ENCODE results near the gene NTSR2.

DNA sequence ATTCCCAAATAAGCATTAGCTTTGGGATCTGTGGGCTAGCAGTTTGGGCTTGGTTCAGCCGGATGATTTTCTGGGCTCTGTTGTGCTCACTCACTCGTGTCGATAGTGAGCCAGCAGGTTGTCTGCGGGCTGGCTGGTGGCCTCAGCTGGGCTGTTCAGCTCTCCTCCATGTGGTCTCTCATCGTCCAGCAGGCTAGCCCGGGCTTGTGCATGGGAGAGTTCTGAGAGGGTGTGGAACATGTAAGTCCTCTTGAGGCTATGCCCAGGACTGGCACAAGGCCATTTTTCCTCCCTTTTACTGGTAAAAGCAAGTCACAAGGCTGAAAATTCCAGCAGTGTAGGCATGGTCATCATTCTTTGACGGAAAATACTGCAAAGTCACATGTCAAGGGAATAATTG, 38.5 kb downstream of the NTSR2 start:
- TF ChIP-seq, protein P1, sequence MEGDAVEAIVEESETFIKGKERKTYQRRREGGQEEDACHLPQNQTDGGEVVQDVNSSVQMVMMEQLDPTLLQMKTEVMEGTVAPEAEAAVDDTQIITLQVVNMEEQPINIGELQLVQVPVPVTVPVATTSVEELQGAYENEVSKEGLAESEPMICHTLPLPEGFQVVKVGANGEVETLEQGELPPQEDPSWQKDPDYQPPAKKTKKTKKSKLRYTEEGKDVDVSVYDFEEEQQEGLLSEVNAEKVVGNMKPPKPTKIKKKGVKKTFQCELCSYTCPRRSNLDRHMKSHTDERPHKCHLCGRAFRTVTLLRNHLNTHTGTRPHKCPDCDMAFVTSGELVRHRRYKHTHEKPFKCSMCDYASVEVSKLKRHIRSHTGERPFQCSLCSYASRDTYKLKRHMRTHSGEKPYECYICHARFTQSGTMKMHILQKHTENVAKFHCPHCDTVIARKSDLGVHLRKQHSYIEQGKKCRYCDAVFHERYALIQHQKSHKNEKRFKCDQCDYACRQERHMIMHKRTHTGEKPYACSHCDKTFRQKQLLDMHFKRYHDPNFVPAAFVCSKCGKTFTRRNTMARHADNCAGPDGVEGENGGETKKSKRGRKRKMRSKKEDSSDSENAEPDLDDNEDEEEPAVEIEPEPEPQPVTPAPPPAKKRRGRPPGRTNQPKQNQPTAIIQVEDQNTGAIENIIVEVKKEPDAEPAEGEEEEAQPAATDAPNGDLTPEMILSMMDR (IDR thresholded peaks at IDR 0.05) = no peak
- no peak for TF ChIP-seq POLR2A (IDR thresholded peaks at IDR 0.05)

Data from transverse colon (tissue), 3 donors.